HL-60/S4 treated with retinoic acid at 250 ng/mL for 4 days and 3 days (cell line): ENCODE results near the gene STK32B.
"Not testable (repeated sequence)": the region's sequence is repeated elsewhere in the genome, so short reads cannot be mapped to it uniquely, and the experiment has no call there.

Experiments
- in situ Hi-C: fragments of 300-500 bp; cut with MboI; formaldehyde crosslinking; loops from 2 replicates; pipeline ENCODE4 v1.7.0; 2022; ENCODE audit warnings: low sequenced_read_pairs

The STK32B gene

DNA sequence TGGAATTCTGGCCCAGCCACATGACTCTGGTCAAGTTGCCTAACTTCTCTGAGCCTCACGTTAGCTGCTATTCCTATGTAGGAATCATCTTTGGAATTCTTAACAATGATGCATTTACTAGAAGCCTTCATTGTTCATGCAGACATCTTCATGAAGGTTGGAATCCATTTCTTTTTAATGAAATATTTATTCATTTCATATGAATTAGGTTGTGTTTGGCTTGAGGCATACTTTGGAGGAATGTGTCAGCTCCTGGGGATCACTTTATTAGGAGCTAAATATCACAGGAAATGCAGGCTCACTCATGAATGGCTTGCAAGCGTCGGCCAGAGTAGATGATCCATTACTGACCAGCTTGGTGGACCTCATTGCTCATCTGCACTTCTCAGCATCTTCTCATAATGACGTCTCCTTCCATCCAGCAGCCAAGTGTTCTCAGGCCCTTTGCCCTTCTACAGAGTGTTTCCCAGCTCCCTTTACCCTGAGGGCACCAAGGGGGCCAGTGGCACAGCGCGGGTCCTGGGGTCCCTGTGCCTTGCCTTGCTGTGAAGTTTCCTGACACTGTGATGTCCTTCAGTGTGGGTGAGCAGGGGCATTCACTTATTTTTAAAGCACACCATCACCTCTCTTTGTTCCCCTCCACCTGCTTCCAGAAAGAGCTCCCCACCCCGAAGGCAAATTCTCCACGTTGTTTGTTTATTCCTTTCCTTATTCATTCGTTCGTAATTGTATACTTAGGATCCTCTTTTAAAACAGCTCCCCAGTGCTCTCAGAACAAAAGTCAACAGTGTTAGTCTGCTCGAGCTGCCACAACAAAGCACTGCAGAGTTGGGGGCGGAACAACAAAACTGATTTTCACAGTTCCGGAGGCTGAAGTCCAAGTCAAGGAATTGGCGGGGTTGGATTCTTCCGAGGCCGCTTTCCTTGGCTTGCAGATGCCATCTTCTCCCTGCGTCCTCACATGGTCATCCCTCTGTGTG lies 106.8 kb downstream of the STK32B start:
- in situ Hi-C loops, result no loop called here

DNA sequence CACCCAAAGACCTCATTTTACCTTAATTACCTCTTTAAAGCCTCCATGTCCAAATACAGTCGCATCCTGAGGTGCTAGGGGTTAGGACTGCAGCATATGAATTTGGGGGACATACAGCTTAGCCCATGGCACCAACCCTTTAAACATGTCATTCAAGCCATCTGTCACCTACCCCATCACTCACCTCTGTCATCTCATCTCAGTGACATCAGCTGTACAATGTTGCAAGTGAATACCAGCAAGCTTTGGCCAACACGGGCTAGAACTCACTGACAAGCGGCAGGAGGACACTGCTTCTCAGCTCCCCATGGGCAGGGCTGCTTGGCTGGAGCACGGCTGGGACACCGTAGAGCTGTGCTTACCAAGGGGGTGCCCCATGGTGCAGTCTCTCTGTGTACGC lies 107.5 kb downstream of the STK32B start:
- in situ Hi-C loops, result no loop called here

DNA sequence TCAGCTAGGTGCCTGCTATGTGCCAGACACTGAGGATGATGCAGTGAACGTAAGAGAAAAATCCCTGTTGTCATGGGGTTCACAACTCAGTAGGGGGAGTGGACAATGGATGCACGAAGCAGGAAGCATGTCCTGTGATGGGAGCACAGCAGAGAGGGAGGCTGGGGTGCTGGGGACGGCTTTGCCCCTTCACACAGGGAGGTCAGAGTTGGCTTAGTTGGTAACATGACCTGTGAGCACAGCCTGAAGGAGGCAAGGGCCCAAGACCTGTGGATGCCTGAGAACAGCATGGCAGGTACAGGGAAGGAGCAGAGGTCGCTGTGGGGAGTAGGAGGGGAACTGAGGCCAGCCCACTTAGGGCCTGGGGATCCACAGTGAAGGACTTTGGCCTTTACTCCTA lies 109.4 kb downstream of the STK32B start:
- in situ Hi-C loops, result no loop called here

DNA sequence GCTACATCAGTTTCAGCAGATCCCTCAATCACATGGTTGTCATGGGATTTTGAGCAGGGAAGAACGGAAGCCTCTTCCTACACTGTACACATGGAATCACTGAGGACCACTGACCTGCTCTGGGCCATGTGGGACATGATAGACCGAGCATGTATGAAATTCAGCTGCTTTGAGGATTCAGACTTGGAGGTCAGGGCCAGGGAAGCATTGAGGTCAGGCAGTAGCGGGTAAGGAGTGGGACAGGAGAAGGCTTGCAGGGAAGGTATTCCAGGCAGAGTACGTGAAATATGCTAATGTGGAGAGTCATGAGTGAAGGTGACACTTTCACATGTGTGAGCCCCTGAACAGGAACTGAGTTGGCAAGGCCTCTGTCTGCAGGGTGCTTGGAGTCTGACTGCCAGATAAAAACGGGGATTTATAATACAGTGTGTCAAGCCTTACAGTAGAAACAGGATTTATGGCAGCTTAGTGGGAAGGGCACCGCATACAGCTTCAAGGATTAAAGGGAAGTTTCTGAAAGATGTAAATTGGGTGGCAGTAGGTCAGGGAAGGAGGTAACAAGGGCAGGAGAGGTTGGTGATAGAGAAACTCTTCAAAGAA lies 111.7 kb downstream of the STK32B start:
- in situ Hi-C loops, result no loop called here

DNA sequence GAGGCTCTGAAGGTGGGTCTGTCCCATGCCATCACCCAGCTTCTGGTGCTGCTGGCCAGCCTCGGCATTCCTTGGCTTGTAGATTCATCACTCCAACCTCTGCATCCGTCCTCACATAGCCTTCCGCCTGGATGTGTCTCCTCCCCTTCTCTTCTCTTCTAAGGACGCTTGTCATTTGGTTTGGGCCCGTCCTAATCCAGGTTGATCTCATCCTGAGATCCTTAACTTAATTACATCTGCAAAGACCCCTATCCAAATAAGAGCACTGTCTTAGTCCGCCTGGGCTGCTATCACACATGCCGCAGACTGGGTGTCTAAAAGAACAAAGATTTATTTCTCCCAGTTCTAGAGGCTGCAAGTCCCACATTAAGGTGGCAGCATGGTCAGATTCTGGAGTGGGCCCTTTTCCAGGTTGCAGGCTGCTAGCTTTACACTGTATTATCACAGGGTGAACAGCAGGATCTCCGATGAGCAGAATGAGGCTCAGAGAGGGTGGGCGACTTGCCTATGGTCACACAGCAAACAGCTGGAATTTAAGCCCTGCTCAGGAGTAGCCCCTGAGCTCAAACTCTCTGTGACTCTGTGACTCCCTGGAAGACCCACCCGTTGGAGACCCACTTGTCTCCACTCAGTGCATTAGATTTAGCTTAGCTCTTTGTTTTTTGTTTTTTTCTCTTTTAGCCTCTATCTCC lies 113.1 kb downstream of the STK32B start:
- in situ Hi-C loops, result no loop called here

DNA sequence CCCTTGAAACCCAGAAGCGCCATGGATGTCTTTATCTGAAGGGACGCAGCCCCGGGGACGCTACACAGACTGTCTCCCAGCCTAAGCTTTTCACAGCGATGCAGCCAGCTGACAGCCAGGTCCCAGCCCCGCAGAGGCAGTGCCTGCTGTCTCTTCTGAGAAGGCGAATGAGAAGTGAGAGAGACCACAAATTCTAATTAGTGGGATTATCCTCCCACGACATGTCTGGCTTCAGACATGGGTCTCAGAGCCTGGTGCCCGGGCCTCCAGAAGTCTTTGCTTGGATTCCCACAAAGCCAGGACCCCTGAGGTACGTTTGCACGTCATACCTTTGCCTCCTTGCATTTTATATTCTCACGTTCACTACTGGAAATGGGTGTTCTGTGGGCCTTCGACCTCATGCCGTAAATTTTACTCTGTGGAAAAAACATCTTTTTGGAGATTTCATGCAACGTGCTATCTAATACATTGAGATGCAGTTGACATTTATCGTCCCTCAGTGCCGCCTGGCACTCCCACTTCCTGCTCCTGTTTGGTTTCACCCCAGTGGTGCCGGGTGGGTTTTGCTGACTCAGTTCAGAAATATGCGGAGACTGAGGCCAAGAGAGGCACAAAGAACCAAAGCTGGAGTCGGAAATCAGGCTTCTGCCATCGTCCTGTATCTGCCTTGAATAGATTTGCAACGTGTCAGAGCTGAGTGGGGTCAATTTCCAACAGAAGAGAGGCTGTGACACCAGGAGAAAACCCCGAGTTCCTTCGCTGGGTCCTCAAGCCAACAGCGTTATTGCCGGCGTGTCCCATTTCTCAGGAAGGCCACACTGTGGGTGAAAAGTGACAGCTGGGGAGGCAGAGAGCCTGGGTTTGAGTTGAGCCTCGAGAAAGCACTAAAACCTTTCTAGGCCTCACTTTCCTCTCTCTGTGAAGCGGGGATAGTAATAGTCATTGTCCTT lies 114.4 kb downstream of the STK32B start:
- in situ Hi-C loops, result no loop called here

DNA sequence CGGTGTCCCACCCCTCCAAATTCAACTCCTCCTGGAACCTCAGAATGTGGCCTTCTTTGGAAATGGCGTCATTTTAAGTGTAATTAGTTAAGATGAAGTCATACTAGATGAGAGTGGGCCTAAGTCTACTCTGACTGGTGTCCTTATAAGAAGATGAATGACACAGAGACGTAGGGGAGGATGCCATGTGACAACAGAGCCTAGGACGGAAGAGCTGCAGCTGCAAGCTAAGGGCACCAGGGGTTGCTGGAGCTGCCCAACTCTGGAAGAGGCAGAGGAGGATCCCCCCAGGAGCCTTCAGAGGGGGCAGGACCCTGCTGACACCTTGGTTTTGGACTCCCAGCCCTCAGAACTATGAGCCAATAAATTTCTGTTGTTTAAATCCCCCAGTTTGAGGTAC lies 115.1 kb downstream of the STK32B start:
- in situ Hi-C loops, result no loop called here

DNA sequence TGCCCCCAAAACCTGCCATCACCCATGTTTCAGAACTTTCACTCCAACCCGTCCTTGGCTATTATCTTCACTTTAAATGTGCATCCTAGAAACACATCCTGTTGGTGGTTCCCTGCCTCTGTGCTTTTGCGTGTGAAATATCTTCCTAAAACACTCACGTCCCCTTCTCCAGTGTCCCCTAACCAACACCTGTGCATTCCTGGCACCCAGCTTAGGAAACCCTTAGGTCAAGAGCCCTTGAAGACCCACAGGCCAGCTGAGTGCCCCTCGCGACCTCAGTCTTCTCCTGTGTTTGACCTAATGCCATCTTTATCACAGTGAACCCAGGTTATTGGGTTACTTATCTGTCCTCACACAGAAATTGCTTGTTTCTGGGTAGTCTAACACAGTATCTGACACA lies 117.6 kb downstream of the STK32B start:
- in situ Hi-C loops, result no loop called here

DNA sequence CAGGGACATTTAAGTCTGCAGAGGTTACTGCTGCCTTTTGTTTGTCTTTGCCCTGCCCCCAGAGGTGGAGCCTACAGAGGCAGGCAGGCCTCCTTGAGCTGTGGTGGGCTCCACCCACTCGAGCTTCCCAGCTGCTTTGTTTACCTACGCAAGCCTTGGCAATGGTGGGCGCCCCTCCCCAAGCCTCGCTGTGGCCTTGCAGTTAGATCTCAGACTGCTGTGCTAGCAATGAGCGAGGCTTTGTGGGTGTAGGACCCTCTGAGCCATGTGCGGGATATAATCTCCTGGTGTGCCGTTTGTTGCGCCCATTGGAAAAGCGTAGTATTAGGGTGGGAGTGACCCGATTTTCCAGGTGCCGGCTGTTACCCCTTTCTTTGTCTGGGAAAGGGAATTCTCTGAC lies 124.6 kb downstream of the STK32B start:
- in situ Hi-C loops, result not testable (repeated sequence)

DNA sequence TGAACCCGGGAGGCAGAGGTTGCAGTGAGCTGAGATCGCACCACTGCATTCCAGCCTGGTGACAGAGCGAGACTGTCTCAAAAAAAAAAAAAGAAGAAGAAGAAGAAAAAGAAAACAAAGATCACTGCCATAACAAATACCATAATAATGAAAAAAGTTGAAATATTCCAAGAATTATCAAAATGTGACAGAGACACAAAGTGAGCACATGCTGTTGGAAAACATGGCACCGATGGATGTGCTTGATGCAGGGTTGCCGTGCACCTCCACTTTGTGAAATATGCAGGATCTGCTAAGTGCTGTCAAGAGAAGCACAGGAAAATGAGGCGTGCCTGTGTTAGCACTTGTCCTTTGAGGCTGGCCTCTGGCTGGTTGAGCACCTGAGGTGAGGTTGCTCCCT lies 133.3 kb downstream of the STK32B start:
- in situ Hi-C loops, result no loop called here

DNA sequence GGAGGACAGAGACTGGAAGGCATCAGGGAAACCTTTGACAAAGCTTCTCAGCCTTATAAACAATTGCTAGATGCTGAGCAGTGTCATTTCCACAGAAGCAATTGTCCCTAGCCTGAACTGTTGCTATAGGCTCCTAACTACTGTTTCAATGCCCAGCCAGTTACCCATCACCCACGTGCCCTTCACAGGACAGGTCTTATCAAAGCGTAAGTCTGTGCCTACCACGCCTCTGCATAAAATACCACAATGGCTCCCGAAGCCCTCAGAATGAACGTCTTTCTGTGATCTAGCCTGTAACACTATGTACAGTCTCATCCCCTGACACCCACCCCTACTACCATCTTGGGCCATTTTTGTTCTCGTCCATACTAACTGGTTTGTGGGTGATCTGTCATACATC lies 134.3 kb downstream of the STK32B start:
- in situ Hi-C loops, result no loop called here

DNA sequence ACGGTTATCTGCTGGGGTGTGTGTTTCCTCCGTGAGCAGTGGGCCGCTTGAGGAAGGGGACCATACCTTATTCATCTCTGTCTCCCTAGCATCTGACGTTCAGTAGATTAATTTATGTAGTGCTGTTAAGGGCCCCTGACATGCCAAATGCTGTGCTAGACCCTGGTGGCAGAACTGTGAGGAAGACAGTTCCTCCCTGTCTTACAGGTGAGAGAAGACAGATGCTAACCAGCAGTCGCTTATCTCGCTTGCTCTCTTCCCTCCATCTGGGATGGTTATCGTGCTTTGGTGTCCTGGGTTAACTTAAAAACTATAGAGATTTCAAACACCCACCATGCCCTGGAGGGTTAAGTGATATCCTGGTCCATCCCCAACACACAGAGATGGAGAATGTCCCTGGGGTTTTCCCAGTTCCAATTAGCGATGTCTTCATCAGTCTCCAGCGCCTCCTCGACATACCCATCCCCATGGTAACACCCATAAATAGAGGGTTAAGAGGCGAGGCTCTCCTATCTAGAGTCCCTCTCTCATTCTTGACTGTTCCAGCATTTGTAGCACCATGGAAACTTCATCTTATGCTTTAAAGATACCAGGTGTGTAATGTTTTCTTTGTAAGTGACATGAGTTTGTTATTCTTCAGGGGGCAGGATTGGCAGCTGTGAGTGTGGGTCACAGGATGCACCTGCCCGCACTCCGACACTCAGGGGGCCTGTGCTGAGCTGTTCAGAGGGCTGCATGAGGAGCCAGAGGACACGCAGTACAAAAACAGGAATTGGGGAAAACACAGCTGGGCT lies 135.2 kb downstream of the STK32B start:
- in situ Hi-C loops, result no loop called here

DNA sequence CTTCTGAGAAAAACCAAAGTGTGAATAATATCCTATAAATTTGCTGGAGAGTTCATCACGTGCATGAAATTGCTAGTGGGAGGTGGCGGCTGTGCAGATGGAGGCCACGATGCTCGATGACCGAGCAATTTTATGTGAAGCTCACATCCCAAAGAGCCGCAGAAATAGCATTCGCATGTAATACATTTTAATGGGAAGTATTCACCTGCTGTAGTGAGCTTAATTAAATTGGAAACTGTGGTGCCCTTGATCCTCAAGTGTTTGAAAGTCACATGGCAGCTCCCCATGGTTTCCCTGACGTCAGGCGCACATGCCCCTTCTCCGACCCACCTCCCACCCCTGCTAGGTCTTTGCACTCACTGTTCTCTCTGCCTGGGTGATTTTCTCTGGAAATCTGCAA lies 136.8 kb downstream of the STK32B start:
- in situ Hi-C loops, result no loop called here

DNA sequence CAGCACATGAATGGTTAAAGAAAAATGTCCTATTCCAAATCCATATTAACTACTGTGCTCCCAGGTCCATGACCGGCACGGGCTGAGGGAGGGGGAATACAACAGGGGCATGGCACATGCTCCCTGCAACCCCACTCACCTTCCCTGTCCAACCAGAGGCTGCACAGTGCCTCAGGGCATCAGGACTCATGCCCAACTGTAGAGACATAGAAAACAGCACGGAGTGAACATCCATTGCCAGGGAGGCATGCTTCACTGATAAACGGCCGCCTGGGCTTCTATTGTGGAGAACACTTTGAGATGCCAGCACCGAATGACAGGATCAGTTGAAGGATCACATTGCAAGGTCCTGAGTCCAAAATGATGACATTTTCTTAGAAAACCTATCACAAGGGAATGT lies 140.6 kb downstream of the STK32B start:
- in situ Hi-C loops, result no loop called here

DNA sequence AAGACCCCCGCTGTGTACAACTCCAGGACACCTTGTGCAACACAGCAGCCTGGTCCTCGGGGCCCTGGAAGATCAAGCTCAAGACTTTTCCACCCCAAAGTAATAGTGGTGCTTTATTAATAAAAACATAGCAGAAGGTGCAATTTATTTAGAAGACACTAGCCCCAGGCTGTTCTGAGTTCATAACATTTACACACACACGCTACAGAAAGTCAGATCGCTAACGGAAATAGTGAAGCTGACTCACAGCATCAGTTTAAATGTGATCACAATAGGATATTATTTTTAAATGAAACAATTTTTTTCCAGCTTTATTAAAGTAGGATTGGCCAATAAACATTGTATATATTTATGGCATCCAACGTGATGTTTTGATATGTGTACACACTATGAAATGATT lies 141.0 kb downstream of the STK32B start:
- in situ Hi-C loops, result no loop called here

DNA sequence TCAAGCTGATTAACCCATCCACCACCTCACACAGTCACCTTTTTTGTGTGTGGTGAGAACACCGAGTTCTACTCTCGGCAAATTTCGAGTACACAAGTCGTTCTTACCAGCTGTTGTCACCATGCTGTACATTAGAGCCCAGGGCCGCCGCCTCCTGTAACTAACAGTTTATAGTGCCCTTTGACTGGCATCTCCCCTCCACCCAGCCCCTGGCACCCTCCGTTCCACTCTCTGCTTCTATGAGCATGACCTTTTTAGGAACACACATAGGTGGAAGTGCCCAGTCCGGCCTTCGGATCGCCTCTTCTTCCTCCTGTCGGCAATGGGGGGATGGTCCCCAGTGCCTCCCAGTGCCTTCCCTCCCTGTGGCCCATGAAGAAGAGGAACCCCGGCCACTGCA lies 141.4 kb downstream of the STK32B start:
- in situ Hi-C loops, result no loop called here

DNA sequence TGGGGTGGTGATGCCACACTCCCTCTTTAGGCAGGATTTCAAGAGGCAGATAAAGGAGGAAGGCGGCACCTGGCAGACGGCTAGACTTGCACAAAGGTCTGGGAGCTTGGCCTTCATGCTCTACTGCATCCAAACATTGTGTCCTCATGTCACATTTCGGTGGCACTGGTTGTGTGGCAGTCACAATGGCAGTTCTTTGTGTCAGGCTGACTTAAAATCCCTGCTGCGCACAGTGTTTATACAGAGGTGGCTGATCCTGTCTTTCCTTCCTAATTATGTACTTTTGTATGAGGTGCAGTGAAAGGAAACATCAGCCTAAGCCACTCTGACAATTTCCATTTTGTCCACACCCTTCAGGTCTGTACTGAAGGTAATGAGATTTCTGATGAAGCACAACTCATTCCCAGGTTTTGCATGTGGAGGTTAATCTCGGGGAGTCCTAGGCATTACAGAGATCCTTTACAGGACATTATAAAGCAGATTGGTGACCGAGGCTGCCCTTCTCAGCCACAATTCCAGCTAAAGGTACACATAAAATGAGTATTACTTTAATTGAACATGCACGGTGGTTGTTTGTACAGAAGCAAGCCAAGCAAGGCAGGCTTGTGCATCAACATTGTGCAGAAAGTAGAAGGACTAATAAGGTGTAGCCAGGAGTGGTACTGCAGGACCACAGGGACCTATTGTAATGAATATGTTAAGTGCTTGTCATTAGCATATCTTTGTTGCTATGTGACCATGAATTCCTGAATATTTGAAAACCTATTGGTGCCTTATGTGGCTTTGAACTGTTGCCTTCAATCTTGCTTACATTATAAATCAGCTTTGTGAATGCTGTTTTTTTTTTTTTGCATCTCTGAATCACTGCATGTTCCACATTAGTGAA lies 147.6 kb downstream of the STK32B start:
- in situ Hi-C loops, result no loop called here

DNA sequence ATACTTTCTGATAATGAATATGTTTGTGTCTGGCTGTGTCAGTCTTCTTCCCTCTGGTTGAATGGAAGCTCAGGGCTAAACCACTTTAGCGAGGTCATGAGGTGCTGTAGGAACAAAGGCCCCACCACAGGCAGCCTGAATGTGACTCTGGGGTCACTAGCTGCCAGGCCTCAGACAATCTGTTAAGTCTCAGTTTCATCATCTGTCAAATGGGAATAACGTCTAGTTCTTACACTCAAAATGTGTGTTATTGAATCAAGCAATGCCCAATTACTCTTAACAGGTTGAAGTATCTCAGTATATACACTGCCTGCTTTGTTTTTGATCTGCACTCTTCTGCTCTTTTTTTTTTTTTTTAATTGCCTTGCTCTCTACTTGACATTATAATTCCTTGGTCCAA lies 148.6 kb downstream of the STK32B start:
- in situ Hi-C loops, result no loop called here

DNA sequence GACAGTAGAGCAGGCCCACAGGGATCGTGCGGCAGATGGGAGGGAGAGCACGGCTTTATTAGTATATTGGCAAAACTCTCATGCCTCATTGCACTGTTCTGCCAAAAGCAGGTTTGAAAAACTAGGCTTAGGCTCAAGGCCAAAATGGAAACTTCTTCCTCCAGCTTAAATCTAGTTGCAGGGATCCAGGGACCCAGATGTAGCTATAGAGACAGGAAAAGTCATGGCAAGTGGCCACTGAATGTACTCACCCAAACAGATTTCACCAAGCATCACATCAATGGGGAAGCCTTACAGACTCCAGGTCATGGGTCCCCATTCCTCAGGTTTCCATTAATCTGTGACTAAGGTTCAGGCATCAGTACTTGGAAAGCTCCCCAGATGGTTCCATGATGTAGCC lies 149.2 kb downstream of the STK32B start:
- in situ Hi-C loops, result no loop called here
